T-helper 2 cell treated with Interferon-gamma antibody and Interleukin-4, amounts not matched to agents 5 μg/mL and 100 μg/mL, for 36 hours (primary cell): ENCODE measurements around the gene HTATSF1.

ENCODE experiments used
- DNase-seq: peaks from one replicate; pipeline ENCODE4 v3.0.0; 2021; ENCODE audit warnings: low spot score
- H3K27ac Mint-ChIP-seq: one replicate; pipeline ENCODE4 v1.8.0; 2021; ENCODE audit warnings: mild to moderate bottlenecking, mixed read lengths
- H3K27me3 Mint-ChIP-seq: one replicate; pipeline ENCODE4 v1.8.0; 2021; ENCODE audit warnings: low read depth, mixed read lengths
- H3K36me3 Mint-ChIP-seq: one replicate; pipeline ENCODE4 v1.8.0; 2021; ENCODE audit warnings: low read depth, mixed read lengths
- H3K4me1 Mint-ChIP-seq: one replicate; pipeline ENCODE4 v1.8.0; 2021; ENCODE audit warnings: low read depth, mixed read lengths
- H3K4me3 Mint-ChIP-seq: one replicate; pipeline ENCODE4 v1.8.0; 2022; ENCODE audit warnings: mild to moderate bottlenecking, moderate library complexity, mixed read lengths
- H3K9me3 Mint-ChIP-seq: one replicate; pipeline ENCODE4 v1.8.0; 2021; ENCODE audit warnings: mixed read lengths

HTATSF1 gene

DNA sequence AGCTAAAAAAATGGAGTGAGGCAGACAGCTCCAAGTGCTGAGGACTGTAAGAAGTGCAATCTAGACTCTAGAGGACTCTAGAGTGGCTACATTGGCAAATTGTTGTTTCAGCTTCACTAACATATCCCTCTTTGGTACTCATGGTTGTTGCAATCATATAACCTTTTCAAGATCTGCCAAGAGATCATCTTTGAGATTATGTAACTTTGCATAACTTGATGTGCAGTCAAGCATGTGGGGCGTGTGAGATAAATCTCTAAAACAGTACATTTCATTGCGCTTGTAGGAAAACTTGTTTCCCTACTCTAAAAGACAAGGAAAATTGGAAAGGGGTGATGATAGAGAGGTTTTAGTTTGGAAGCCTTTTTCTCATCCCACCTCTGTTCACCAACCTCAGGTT lies 20.9 kb upstream of the HTATSF1 start:
- Mint-ChIP-seq H3K4me3 (no peak overlapping the region), H3K27ac (no peak overlapping the region), H3K9me3 (no peaks in the 10 kb centered on the region), H3K27me3 (no peaks in the 10 kb centered on the region), H3K36me3 (no peaks in the 10 kb centered on the region), H3K4me1 (no peaks in the 10 kb centered on the region)
- no peak for DNase-seq

DNA sequence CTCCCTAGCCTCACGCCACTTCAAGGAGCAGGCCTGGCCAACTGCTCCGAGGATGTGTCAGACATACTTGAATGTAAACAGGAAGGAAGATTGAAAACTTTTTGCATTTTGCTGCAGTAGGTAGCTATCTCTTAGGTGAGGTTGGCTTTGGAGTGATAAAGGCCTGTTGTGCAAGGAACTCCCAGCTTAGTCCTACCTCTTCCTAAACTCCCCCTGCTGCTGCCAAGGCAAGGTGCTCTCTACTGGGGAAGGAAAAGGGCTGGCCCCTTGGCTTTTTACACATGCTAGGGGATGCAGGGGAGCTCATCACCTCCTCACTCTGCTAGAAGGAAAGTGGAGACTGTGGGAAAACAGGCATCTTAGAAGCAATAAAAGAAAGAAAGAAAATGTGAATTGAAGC lies 20.4 kb upstream of the HTATSF1 start:
- DNase-seq, result no peak
- H3K27ac Mint-ChIP-seq, result no peak overlapping the region
- no peak overlapping the region for H3K4me3 Mint-ChIP-seq
- H3K4me1 Mint-ChIP-seq, result no peaks in the 10 kb centered on the region
- no peaks in the 10 kb centered on the region for H3K9me3 Mint-ChIP-seq
- H3K36me3 Mint-ChIP-seq, result no peaks in the 10 kb centered on the region
- no peaks in the 10 kb centered on the region for H3K27me3 Mint-ChIP-seq

DNA sequence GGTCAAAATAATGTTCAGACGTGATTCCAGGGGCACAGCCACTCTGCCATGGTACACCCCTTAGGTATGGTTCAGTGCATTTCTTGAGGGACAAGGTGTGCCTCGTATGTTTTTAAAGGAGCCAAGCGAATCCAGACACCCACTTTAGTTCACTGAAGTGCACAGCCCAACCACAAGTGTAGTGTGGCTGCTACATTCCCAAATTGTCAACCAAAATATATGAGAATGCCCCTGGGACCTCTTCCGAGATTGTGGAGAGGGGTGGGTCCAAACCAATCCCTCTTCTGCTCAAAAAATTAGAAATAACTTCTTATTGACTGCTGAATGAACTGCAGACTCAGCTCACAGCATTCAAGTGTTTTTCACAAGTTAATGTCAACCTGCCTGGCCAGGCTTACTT lies 17.0 kb upstream of the HTATSF1 start:
- no peaks in the 10 kb centered on the region for H3K9me3 Mint-ChIP-seq
- no peaks in the 10 kb centered on the region for H3K4me1 Mint-ChIP-seq
- H3K27me3 Mint-ChIP-seq, result peaks cover 9% of the 10 kb centered on the region
- no peak overlapping the region for H3K4me3 Mint-ChIP-seq
- no peak for DNase-seq
- H3K36me3 Mint-ChIP-seq, result no peaks in the 10 kb centered on the region
- H3K27ac Mint-ChIP-seq, result no peak overlapping the region

DNA sequence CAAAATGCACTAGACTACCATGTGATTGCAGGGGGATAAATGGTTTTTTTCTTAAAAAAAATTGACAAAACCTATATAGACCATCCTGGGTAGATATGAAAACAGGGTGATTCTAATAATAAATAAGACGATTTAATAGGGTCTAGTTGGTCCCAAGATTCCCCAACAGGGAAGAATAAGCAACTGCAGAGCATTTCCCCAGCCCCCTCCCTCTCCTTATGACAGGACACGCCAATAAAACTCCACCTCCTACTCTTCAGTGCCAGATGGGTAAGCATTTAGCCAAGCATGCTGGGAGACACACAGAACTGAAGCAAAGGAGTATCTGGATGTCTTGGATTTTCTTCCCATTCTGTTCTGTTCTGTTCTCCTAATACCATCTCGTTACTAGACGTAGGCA lies 9.7 kb upstream of the HTATSF1 start, which contains the start of gene BRS3:
Gene BRS3, plus strand, starts transcription at position 301 of the 400 bp plus-strand sequence. CDS start 168 bp downstream, outside the sequence.
- peaks cover 53% of the 10 kb centered on the region for H3K27me3 Mint-ChIP-seq

DNA sequence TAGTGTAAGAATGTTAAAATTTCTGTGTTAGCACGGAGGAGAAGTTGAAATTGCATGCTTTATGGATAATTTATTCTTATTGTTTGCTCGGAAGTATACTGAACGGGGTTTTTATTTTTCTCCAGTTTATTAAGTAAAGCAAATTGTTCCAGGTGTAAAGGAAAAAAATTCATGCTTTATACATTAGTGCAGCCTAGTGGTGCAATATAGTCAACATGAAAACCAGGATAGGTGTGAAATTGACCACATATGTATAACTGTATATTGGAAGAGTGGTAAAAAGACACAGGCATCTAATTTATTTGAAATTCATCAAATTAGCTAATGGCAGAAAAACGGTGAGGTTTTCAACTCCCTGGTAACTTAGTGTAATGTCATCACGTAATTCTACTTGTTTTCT lies 8.7 kb upstream of the HTATSF1 start:
- no peak for DNase-seq
- peaks cover 53% of the 10 kb centered on the region for H3K27me3 Mint-ChIP-seq
- H3K9me3 Mint-ChIP-seq, result no peaks in the 10 kb centered on the region
- no peaks in the 10 kb centered on the region for H3K36me3 Mint-ChIP-seq
- no peaks in the 10 kb centered on the region for H3K4me1 Mint-ChIP-seq
- no peak overlapping the region for H3K27ac Mint-ChIP-seq
- H3K4me3 Mint-ChIP-seq, result no peak overlapping the region

More for the DNA sequence above, 9.7 kb upstream of the HTATSF1 start, which contains the start of gene BRS3:
- H3K9me3 Mint-ChIP-seq, result no peaks in the 10 kb centered on the region
- DNase-seq, result no peak
- H3K27ac Mint-ChIP-seq, result no peak within 1 kb of the TSS
- H3K36me3 Mint-ChIP-seq, result no peaks in the 10 kb centered on the region
- no peaks in the 10 kb centered on the region for H3K4me1 Mint-ChIP-seq
- no peak within 1 kb of the TSS for H3K4me3 Mint-ChIP-seq

DNA sequence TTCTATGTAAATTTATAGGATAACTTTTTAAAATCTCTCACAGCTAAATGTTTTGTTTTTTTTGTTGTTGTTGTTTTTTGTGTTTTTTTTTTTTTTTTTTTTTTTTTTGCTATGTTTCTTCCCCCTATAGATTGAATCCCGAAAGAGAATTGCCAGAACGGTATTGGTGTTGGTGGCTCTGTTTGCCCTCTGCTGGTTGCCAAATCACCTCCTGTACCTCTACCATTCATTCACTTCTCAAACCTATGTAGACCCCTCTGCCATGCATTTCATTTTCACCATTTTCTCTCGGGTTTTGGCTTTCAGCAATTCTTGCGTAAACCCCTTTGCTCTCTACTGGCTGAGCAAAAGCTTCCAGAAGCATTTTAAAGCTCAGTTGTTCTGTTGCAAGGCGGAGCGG lies 5.6 kb upstream of the HTATSF1 start:
- no peak overlapping the region for H3K27ac Mint-ChIP-seq
- no peak for DNase-seq
- peaks cover 31% of the 10 kb centered on the region for H3K27me3 Mint-ChIP-seq
- no peaks in the 10 kb centered on the region for H3K9me3 Mint-ChIP-seq
- H3K4me3 Mint-ChIP-seq, result no peak overlapping the region
- no peaks in the 10 kb centered on the region for H3K4me1 Mint-ChIP-seq
- no peaks in the 10 kb centered on the region for H3K36me3 Mint-ChIP-seq

DNA sequence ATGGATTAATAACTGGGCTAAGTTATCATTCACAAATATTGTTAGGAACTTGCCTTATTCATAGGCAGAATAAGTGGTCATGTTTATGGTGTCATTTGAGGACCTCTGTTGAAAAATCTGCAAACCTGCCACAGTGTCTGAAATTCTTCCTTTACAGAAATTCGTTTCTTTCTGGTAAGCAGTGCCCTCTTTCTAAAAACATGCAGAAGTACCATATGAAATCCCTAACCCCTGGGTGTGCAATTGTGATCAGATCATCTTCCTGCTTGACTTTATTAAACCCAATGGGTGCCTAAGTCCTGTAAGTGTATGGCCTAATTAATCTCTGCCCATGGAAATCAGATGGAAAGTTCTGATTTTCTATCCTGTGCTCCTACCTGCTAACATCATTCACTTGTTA lies 4.4 kb upstream of the HTATSF1 start:
- Mint-ChIP-seq H3K27me3 (peaks cover 29% of the 10 kb centered on the region), H3K36me3 (peaks cover 1% of the 10 kb centered on the region), H3K27ac (no peak overlapping the region), H3K9me3 (no peaks in the 10 kb centered on the region), H3K4me1 (no peaks in the 10 kb centered on the region), H3K4me3 (no peak overlapping the region)
- no peak for DNase-seq

DNA sequence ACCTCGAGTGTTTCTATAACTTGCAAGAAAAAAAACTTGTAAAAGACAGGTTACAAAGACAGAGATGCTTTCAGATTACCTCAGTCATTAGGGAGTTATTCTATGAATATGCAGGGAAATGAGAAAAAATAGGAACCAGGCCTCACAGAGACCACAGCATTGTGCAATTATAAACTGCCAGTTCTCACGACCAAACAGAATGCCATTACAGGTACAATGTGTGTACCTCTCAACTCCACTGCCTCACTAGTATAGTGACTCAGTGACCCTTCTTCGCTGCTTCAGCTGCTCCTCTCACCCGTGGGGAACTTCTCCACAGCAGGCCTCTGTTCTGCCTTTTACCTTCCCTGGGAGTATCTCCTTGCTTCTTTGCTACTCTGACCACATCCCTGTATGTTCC lies 2.3 kb upstream of the HTATSF1 start:
- peaks cover 9% of the 10 kb centered on the region for H3K36me3 Mint-ChIP-seq
- DNase-seq, result no peak
- H3K27me3 Mint-ChIP-seq, result peaks cover 17% of the 10 kb centered on the region
- H3K9me3 Mint-ChIP-seq, result no peaks in the 10 kb centered on the region
- H3K4me3 Mint-ChIP-seq, result no peak overlapping the region
- peaks cover 11% of the 10 kb centered on the region for H3K4me1 Mint-ChIP-seq
- no peak overlapping the region for H3K27ac Mint-ChIP-seq

DNA sequence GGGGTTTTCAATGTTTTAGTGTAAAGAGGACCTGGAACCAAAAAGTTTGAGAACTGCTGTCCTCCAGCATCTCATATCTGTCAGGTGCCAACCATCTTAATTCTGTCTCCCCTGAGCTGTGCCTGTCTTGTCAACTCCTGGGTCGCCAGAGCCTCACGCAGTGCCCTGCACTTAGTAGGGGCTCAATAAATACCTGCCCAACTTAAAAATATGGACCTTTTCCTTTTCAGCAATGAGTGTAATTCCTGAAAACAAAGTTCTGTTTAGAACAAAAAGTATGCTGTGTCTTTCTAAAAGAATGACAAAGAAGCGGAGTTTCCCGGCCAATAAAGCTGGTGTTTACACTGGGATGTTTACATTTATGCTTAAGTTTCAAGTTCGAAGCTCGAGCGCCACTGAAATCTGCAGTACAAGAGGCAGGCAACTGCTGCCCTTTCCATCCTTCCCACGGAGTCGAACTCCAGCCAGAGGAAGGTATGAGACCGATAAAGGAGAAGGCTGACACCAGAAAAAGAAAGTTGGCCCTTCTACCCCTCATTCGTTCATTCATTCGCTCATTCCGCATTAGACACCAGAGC lies 1.1 kb upstream of the HTATSF1 start:
- peaks cover 11% of the 10 kb centered on the region for H3K4me1 Mint-ChIP-seq
- H3K4me3 Mint-ChIP-seq, result peak overlapping the region; percentile 90
- H3K27me3 Mint-ChIP-seq, result peaks cover 9% of the 10 kb centered on the region
- DNase-seq, result no peak
- no peaks in the 10 kb centered on the region for H3K9me3 Mint-ChIP-seq
- H3K27ac Mint-ChIP-seq, result peak overlapping the region; percentile 94
- H3K36me3 Mint-ChIP-seq, result peaks cover 14% of the 10 kb centered on the region

DNA sequence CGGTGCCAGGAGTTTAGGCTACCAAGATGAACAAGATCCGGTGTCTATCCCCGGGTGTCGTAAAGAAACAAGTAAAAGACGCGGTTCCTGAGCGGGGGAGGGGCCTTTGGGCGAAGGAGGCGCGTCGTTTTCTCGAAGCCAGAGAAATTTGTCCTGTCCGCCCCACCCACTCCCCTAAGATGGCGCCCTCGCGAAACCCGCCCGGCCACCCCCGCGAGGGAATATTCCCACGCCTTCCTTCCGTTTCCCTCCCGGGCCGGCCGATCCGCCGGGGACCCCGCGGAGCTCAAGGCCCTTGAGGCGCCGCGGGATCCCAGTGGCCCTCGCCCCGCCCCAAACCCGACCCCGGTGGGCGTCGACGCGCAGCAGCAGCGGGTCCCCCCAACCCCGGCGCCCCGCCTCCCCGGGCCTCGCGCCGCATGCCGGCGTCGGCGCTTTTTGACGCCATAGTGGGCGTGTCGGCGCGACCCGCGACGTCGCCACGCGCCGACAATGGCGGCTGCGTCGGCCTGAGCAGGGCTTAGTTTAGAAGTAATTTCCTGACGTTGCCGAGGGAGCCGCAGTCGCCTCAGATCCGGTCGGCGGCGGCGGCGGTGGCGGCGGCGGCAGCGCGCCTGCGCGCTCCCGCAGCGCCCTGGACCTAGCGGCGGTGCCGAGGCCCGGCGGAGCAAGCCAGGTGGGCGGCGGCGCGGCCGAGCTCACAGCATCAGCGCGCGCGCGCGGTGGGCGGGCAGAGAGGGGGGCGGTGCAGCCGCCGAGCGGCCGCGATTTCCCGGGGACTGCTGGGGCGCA lies 432 bp upstream of the HTATSF1 start:
- Mint-ChIP-seq H3K27ac (peak overlapping the region; percentile 94), H3K4me1 (peaks cover 11% of the 10 kb centered on the region), H3K36me3 (peaks cover 14% of the 10 kb centered on the region), H3K4me3 (peak overlapping the region; percentile 92), H3K27me3 (peaks cover 6% of the 10 kb centered on the region), H3K9me3 (no peaks in the 10 kb centered on the region)
- peak; percentile 84 for DNase-seq

DNA sequence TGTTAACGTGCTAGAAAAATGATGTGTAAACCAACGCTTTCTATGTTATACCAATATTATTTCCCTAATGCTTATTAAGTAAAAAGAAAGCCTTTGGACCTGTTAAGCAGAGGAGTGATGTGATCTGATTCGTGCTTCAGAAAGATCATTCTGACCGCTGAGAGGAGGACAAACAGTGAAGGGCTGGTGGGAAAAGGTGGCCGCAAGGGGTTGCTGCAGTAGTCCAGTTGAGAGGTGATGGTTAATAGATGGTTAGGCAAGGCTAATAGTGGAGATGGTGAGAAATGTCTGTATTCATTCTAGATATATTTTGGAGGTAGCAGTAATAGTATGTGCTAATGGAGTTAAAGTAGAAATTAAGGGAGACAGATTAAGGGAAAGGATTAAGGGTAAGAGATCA lies 21.7 kb downstream of the HTATSF1 start:
- Mint-ChIP-seq H3K4me3 (no peak overlapping the region), H3K27ac (no peak overlapping the region), H3K4me1 (peaks cover 9% of the 10 kb centered on the region), H3K27me3 (peaks cover 5% of the 10 kb centered on the region), H3K9me3 (no peaks in the 10 kb centered on the region), H3K36me3 (peaks cover 11% of the 10 kb centered on the region)
- DNase-seq, result no peak

DNA sequence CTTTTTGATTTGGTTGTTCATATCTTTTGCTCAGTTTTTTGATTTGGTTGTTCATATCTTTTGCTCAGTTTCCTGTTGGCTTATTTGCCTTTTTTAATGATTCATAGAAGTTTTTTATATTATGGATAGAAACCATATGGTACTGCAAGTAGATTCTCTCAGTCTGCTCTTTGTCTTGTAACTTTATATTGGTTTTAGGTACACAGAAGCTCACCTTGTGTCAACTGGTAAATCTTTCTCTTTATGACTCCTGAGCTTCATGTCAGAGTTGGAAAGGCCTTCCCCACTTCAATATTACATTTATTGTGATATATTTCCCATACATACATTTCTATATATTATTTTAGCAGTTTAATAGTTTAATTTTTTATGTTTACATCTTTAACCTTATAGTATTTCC lies 26.4 kb downstream of the HTATSF1 start:
- H3K27me3 Mint-ChIP-seq, result peaks cover 5% of the 10 kb centered on the region
- no peaks in the 10 kb centered on the region for H3K9me3 Mint-ChIP-seq
- H3K4me1 Mint-ChIP-seq, result peaks cover 9% of the 10 kb centered on the region
- DNase-seq, result no peak
- no peak overlapping the region for H3K4me3 Mint-ChIP-seq
- H3K36me3 Mint-ChIP-seq, result peaks cover 7% of the 10 kb centered on the region
- no peak overlapping the region for H3K27ac Mint-ChIP-seq

DNA sequence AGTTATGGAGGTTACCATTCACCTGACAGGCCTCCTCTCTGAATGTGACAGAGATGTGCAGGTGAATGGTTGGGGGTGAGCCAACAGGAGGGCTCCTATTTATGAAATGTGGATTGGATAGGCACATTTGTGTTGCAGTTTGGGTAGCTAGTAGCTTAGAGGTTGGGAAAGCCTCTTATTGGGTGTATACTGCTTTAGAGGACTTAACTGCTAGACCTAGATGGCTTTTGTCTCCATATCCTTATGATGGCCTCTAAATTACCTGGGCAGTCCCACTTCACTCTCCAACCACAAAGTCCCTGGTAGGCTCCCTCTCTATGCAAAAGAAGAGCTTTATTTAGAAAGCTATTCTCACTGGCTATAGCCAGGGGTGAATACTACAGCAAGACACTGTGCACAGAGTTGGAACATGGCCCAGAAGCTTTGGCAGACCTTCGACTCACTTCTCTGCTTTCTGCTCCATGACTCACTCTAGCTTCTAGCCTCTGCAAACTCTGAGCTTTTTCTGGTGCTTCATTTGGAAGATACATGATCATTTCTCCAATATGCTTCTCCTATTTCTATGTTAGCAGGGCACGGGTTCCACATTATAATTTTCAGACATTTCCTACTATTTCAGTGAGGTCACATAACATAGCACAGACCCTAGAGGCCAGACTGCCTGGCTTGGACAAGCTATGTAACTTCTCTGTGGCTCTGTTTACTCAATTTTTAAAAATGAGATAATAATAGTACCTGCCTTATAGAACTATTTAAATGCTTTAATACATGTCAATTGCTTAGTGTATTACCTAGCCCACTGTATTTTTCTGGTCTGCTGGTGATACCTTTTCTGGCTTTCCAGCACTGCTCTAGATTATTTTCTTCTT lies 28.6 kb downstream of the HTATSF1 start:
- peaks cover 15% of the 10 kb centered on the region for H3K4me1 Mint-ChIP-seq
- DNase-seq, result no peak
- peaks cover under 1% of the 10 kb centered on the region for H3K27me3 Mint-ChIP-seq
- no peak overlapping the region for H3K4me3 Mint-ChIP-seq
- H3K27ac Mint-ChIP-seq, result no peak overlapping the region
- peaks cover 7% of the 10 kb centered on the region for H3K36me3 Mint-ChIP-seq
- no peaks in the 10 kb centered on the region for H3K9me3 Mint-ChIP-seq
